ENCODE data around the gene IRGC. TPM values are rescaled to one million over a fixed set of nuclear protein-coding genes. Genes with fewer than 3 reads are reported as not detected.
"Not testable (repeated sequence)": the region's sequence is repeated elsewhere in the genome, so short reads cannot be mapped to it uniquely, and the experiment has no call there.

Gene IRGC
- total RNA-seq, 3 donors from 2014 or later (not counting 1 experiment from before 2014, with no cell fraction given), result not detected

GRCh38 chr19:43759515-43759914 is 43.6 kb downstream of the IRGC start:
- H3K27me3 Mint-ChIP-seq (ENCODE audit: low read depth in 2 of 2), result peaks cover 0 to 5% of the 10 kb centered on the region in 2 donors
- peaks cover 10 to 11% of the 10 kb centered on the region in 2 donors for H3K4me1 Mint-ChIP-seq
- TF ChIP-seq, protein P1, sequence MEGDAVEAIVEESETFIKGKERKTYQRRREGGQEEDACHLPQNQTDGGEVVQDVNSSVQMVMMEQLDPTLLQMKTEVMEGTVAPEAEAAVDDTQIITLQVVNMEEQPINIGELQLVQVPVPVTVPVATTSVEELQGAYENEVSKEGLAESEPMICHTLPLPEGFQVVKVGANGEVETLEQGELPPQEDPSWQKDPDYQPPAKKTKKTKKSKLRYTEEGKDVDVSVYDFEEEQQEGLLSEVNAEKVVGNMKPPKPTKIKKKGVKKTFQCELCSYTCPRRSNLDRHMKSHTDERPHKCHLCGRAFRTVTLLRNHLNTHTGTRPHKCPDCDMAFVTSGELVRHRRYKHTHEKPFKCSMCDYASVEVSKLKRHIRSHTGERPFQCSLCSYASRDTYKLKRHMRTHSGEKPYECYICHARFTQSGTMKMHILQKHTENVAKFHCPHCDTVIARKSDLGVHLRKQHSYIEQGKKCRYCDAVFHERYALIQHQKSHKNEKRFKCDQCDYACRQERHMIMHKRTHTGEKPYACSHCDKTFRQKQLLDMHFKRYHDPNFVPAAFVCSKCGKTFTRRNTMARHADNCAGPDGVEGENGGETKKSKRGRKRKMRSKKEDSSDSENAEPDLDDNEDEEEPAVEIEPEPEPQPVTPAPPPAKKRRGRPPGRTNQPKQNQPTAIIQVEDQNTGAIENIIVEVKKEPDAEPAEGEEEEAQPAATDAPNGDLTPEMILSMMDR (IDR thresholded peaks at IDR 0.05), result no peak
- Histone ChIP-seq H3K4me3 (ENCODE audit: low read length) (no peak overlapping the region), H3K27me3 (ENCODE audit: control insufficient read depth, insufficient read depth, low read length) (no peaks in the 10 kb centered on the region), H3K27ac (ENCODE audit: low read length) (no peak overlapping the region), H3K4me1 (ENCODE audit: control insufficient read depth, insufficient read depth, low read length) (peaks cover 17% of the 10 kb centered on the region), H3K36me3 (ENCODE audit: control insufficient read depth, insufficient read depth, low read length) (no peaks in the 10 kb centered on the region), H3K9me3 (ENCODE audit: control insufficient read depth, insufficient read depth, low read length) (no peaks in the 10 kb centered on the region)
- H3K27ac Mint-ChIP-seq, result no peak overlapping the region
- DNase-seq, result no peak
- no peak for ATAC-seq
- H3K4me3 Mint-ChIP-seq, result no peak overlapping the region
- WGBS (ENCODE audit: insufficient coverage), result 87% methylated on average over 5 of the region's 5 CpGs
- H3K36me3 Mint-ChIP-seq, result no peaks in the 10 kb centered on the region
- H3K9me3 Mint-ChIP-seq, result no peaks in the 10 kb centered on the region
- intact Hi-C loops (cut with micrococcal nuclease), result no loop called here

GRCh38 chr19:43760941-43761340 is 45.1 kb downstream of the IRGC start:
- no peaks in the 10 kb centered on the region for H3K9me3 ChIP-seq (ENCODE audit: control insufficient read depth, insufficient read depth, low read length)
- DNase-seq, result no peak
- H3K27me3 Mint-ChIP-seq (ENCODE audit: low read depth in 2 of 2), result peaks cover 0 to 3% of the 10 kb centered on the region in 2 donors
- intact Hi-C loops (cut with micrococcal nuclease), result no loop called here
- H3K27ac Mint-ChIP-seq, result no peak overlapping the region
- no peaks in the 10 kb centered on the region for H3K4me1 Mint-ChIP-seq
- H3K36me3 Mint-ChIP-seq, result no peaks in the 10 kb centered on the region
- no peak overlapping the region for H3K27ac ChIP-seq (ENCODE audit: low read length)
- H3K4me3 Mint-ChIP-seq, result no peak overlapping the region
- no peak for ATAC-seq
- H3K27me3 ChIP-seq (ENCODE audit: control insufficient read depth, insufficient read depth, low read length), result no peaks in the 10 kb centered on the region
- H3K9me3 Mint-ChIP-seq, result no peaks in the 10 kb centered on the region
- TF ChIP-seq, protein P1 (IDR thresholded peaks at IDR 0.05), result no peak
- H3K4me3 ChIP-seq (ENCODE audit: low read length), result no peak overlapping the region
- peaks cover 23% of the 10 kb centered on the region for H3K4me1 ChIP-seq (ENCODE audit: control insufficient read depth, insufficient read depth, low read length)
- H3K36me3 ChIP-seq (ENCODE audit: control insufficient read depth, insufficient read depth, low read length), result no peaks in the 10 kb centered on the region
- WGBS (ENCODE audit: insufficient coverage), result 80% methylated on average over 1 of the region's 4 CpGs

GRCh38 chr19:43762814-43763213 is 46.9 kb downstream of the IRGC start:
- no peaks in the 10 kb centered on the region for H3K27me3 ChIP-seq (ENCODE audit: control insufficient read depth, insufficient read depth, low read length)
- intact Hi-C loops (cut with micrococcal nuclease), result no loop called here
- WGBS (ENCODE audit: insufficient coverage), result 95% methylated on average over 2 of the region's 3 CpGs
- H3K36me3 ChIP-seq (ENCODE audit: control insufficient read depth, insufficient read depth, low read length), result no peaks in the 10 kb centered on the region
- Mint-ChIP-seq H3K27ac (no peak overlapping the region), H3K4me1 (no peaks in the 10 kb centered on the region), H3K4me3 (no peak overlapping the region), H3K27me3 (ENCODE audit: low read depth in 2 of 2) (peaks cover 0 to 3% of the 10 kb centered on the region in 2 donors), H3K9me3 (no peaks in the 10 kb centered on the region), H3K36me3 (no peaks in the 10 kb centered on the region)
- peaks cover 37% of the 10 kb centered on the region for H3K4me1 ChIP-seq (ENCODE audit: control insufficient read depth, insufficient read depth, low read length)
- no peaks in the 10 kb centered on the region for H3K9me3 ChIP-seq (ENCODE audit: control insufficient read depth, insufficient read depth, low read length)
- DNase-seq (no peak), ATAC-seq (no peak)
- no peak overlapping the region for H3K4me3 ChIP-seq (ENCODE audit: low read length)
- no peak overlapping the region for H3K27ac ChIP-seq (ENCODE audit: low read length)
- TF ChIP-seq, protein P1 (IDR thresholded peaks at IDR 0.05), result no peak

DNA sequence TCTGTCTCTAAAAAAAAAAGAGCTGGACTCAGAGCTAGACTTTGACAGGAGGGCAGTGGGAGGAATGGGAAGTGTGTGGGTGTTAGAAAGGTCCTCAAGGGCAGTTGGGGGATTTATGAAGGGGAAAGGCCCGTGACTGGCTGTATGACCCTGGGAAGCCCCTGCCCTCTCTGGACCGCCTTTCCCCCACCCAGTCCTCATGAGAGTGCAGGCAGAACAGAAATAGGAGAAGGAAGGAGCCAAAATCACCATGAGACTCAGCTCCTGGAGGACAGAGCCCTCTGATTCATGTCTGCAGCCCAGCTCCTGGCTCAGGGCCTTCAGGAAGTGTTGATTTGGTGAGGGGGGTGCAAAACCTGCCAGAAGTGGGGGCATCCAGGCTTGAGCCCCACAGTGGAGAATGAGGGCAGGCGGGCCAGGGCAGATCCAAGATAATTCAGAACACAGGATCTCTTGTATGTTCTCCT is 47.6 kb downstream of the IRGC start:
- Mint-ChIP-seq H3K4me1 (no peaks in the 10 kb centered on the region), H3K27me3 (ENCODE audit: low read depth in 2 of 2) (peaks cover 0 to 3% of the 10 kb centered on the region in 2 donors), H3K36me3 (no peaks in the 10 kb centered on the region), H3K27ac (no peak overlapping the region), H3K9me3 (no peaks in the 10 kb centered on the region), H3K4me3 (no peak overlapping the region)
- H3K9me3 ChIP-seq (ENCODE audit: control insufficient read depth, insufficient read depth, low read length), result no peaks in the 10 kb centered on the region
- peaks cover 37% of the 10 kb centered on the region for H3K4me1 ChIP-seq (ENCODE audit: control insufficient read depth, insufficient read depth, low read length)
- no peaks in the 10 kb centered on the region for H3K27me3 ChIP-seq (ENCODE audit: control insufficient read depth, insufficient read depth, low read length)
- H3K27ac ChIP-seq (ENCODE audit: low read length), result no peak overlapping the region
- no peaks in the 10 kb centered on the region for H3K36me3 ChIP-seq (ENCODE audit: control insufficient read depth, insufficient read depth, low read length)
- no peak for ATAC-seq
- no peak for DNase-seq
- TF ChIP-seq, protein P1 (IDR thresholded peaks at IDR 0.05), result no peak
- H3K4me3 ChIP-seq (ENCODE audit: low read length), result no peak overlapping the region
- intact Hi-C loops (cut with micrococcal nuclease), result no loop called here
- 63% methylated on average over 3 of the region's 3 CpGs for WGBS (ENCODE audit: insufficient coverage)

GRCh38 chr19:43764684-43765083 is 48.8 kb downstream of the IRGC start:
- not testable (repeated sequence) for H3K4me1 Mint-ChIP-seq, H3K4me3 Mint-ChIP-seq

More at GRCh38 chr19:43764684-43765083, 48.8 kb downstream of the IRGC start:
- DNase-seq; H3K27me3 ChIP-seq (ENCODE audit: control insufficient read depth, insufficient read depth, low read length); H3K27me3 Mint-ChIP-seq (ENCODE audit: low read depth in 2 of 2); H3K36me3 ChIP-seq (ENCODE audit: control insufficient read depth, insufficient read depth, low read length); H3K4me3 ChIP-seq (ENCODE audit: low read length); H3K9me3 ChIP-seq (ENCODE audit: control insufficient read depth, insufficient read depth, low read length); ATAC-seq; intact Hi-C loops (cut with micrococcal nuclease); H3K36me3 Mint-ChIP-seq; H3K9me3 Mint-ChIP-seq: not testable (repeated sequence)
- H3K4me1 ChIP-seq (ENCODE audit: control insufficient read depth, insufficient read depth, low read length), result peaks cover 37% of the 10 kb centered on the region
- peak overlapping the region; percentile 83 for H3K27ac ChIP-seq (ENCODE audit: low read length)
- H3K27ac Mint-ChIP-seq, result peak overlapping the region in 1 of 2 donors; percentile 69
- 82% methylated on average over 8 of the region's 8 CpGs for WGBS (ENCODE audit: insufficient coverage)
